22Rv1 (cell line): ENCODE results near the gene C5orf47.

Experiments used
- CTCF ChIP-seq: fragments of 450-650 bp; IDR thresholded peaks from 2 replicates; pipeline ENCODE4 v1.5.1; 2017; ENCODE audit warnings: mild to moderate bottlenecking
- ZFX ChIP-seq: fragments of 450-650 bp; IDR thresholded peaks from 2 replicates; pipeline ENCODE4 v1.6.1; 2017; ENCODE audit warnings: antibody characterized with exemption, borderline replicate concordance

- TF ChIP-seq CTCF (no peak), ZFX (no peak)
Observed at GRCh38 chr5:173969167-173970049, 19.6 kb upstream of the C5orf47 start.
